GM10266 (cell line): ENCODE data around the gene ATP13A5.

Experiments
- DNase-seq: peaks from one replicate; pipeline ENCODE4 v3.0.0; 2012; ENCODE audit errors: extremely low spot score
- CTCF ChIP-seq: IDR thresholded peaks from 2 replicates; pipeline ENCODE4 v1.5.1; 2012; ENCODE audit warnings: mild to moderate bottlenecking, low read depth; ENCODE audit not compliant: control insufficient read depth, insufficient read depth; ENCODE audit errors: missing control alignments

Gene ATP13A5

GRCh38 chr3:193241716-193242115 lies 136.8 kb downstream of the ATP13A5 start:
- DNase-seq = no peak
- no peak for TF ChIP-seq CTCF

- no peak for TF ChIP-seq CTCF
- peak; percentile 86 for DNase-seq
Measured at GRCh38 chr3:193240850-193241706, 137.5 kb downstream of the ATP13A5 start, which contains the start of gene PLAAT1. TSS of gene PLAAT1 (plus strand) at chr3:193241222. CDS start at chr3:193255651, 14,429 bp downstream.

GRCh38 chr3:193240436-193240849 lies 138.1 kb downstream of the ATP13A5 start:
- DNase-seq = no peak
- no peak for TF ChIP-seq CTCF

GRCh38 chr3:193237030-193237429 lies 141.5 kb downstream of the ATP13A5 start:
- no peak for DNase-seq
- no peak for TF ChIP-seq CTCF

GRCh38 chr3:193236599-193236998 lies 142.0 kb downstream of the ATP13A5 start:
- TF ChIP-seq CTCF = no peak
- no peak for DNase-seq

GRCh38 chr3:193231201-193231600 lies 147.4 kb downstream of the ATP13A5 start:
- no peak for DNase-seq

More at GRCh38 chr3:193231201-193231600, 147.4 kb downstream of the ATP13A5 start:
- no peak for TF ChIP-seq CTCF
